H1 (cell line): Measurements from ENCODE around the gene RPTOR. TPM values are rescaled to one million over a fixed set of nuclear protein-coding genes. Genes with fewer than 3 reads are reported as not detected.

Experiments used
- CTCF ChIA-PET: fragments of 300-600 bp; sonication (Branson Sonifier 250); formaldehyde crosslinking; loops from one replicate; lab custom pipeline; 2021; ENCODE audit not compliant: partially characterized antibody; lab: Charles Lee
- POLR2A ChIA-PET: fragments of 300-600 bp; sonication (Branson Sonifier 250); formaldehyde crosslinking; loops from one replicate; lab custom pipeline; 2021; ENCODE audit warnings: inconsistent platforms; ENCODE audit not compliant: partially characterized antibody; lab: Charles Lee
- DNase-seq, 2 experiments: peaks; one replicate each; pipeline versions ENCODE4 v3.0.0 to v3.0.0-alpha.2; 2010 to 2022; ENCODE audit warnings: low spot score in 2 of 2, low read depth in 1 of 2, mixed read lengths in 1 of 2
- FAIRE-seq: peaks from 2 replicates; lab custom pipeline; 2011; peaks lifted over from hg19 to GRCh38; lab: Jason Lieb, UNC
- H2AFZ ChIP-seq: 2 replicates; pipeline ENCODE4 v1.8.1; 2012; ENCODE audit warnings: low read length, inconsistent platforms
- H2AK5ac ChIP-seq: 2 replicates; pipeline ENCODE4 v1.6.1; 2013; ENCODE audit warnings: low read depth, low read length
- H2BK120ac ChIP-seq: replicated peaks from 2 replicates; pipeline ENCODE3; 2013; ENCODE audit warnings: low read depth, low read length, inconsistent platforms
- H2BK12ac ChIP-seq: 2 replicates; pipeline ENCODE4 v1.6.1; 2013; ENCODE audit warnings: low read depth, low read length
- H2BK15ac ChIP-seq: 2 replicates; pipeline ENCODE4 v1.6.1; 2013; ENCODE audit warnings: low read length
- H2BK20ac ChIP-seq: 2 replicates; pipeline ENCODE4 v1.6.1; 2013; ENCODE audit warnings: low read length
- H2BK5ac ChIP-seq: 2 replicates; pipeline ENCODE4 v1.6.1; 2013; ENCODE audit warnings: low read depth, low read length
- H3K14ac ChIP-seq: 2 replicates; pipeline ENCODE4 v1.6.1; 2013; ENCODE audit warnings: inconsistent platforms; ENCODE audit not compliant: insufficient read length
- H3K18ac ChIP-seq: 2 replicates; pipeline ENCODE4 v1.6.1; 2013; ENCODE audit warnings: low read length; ENCODE audit errors: extremely low read depth
- H3K23ac ChIP-seq: 2 replicates; pipeline ENCODE4 v1.6.1; 2013; ENCODE audit warnings: inconsistent platforms; ENCODE audit not compliant: insufficient read length
- H3K23me2 ChIP-seq: 2 replicates; pipeline ENCODE4 v1.6.1; 2013; ENCODE audit warnings: low read depth, low read length
- H3K27ac ChIP-seq: 2 replicates; pipeline ENCODE4 v1.6.1; 2011; ENCODE audit warnings: low read depth, low read length, inconsistent platforms
- H3K27me3 ChIP-seq, 4 experiments: replicated peaks in 1 of 4; 1 replicate in 1 of 4; 2 replicates in 3 of 4; pipeline versions ENCODE4 v1.6.1 to v1.8.1; 2011 to 2013; ENCODE audit warnings: low read length in 3 of 4, mild to moderate bottlenecking in 3 of 4, inconsistent platforms in 2 of 4, mixed read lengths in 2 of 4, moderate library complexity in 1 of 4; ENCODE audit not compliant: control insufficient read depth in 3 of 4, insufficient read depth in 3 of 4; ENCODE audit errors: extremely low read depth in 1 of 4
- H3K36me3 ChIP-seq, 4 experiments: 2 replicates each; pipeline versions ENCODE4 v1.6.1 to v1.8.1; 2011 to 2013; ENCODE audit warnings: mild to moderate bottlenecking in 4 of 4, low read length in 3 of 4, moderate library complexity in 2 of 4, control low read depth in 1 of 4, inconsistent platforms in 1 of 4; ENCODE audit not compliant: insufficient read depth in 4 of 4, control insufficient read depth in 2 of 4
- H3K4ac ChIP-seq: replicated peaks from 2 replicates; pipeline ENCODE3; 2013; ENCODE audit warnings: low read length, low read depth, mixed read lengths, inconsistent platforms; ENCODE audit not compliant: insufficient read length
- H3K4me1 ChIP-seq, 4 experiments: replicated peaks in 1 of 4; 1 replicate in 1 of 4; 2 replicates in 3 of 4; pipeline versions ENCODE4 v1.6.1 to v1.8.1; 2011 to 2013; ENCODE audit warnings: low read length in 3 of 4, inconsistent platforms in 2 of 4, mixed read lengths in 1 of 4; ENCODE audit not compliant: insufficient read depth in 4 of 4, control insufficient read depth in 3 of 4
- H3K4me2 ChIP-seq, 2 experiments: 2 replicates each; pipeline versions ENCODE4 v1.6.1 to v1.8.1; 2011 to 2013; ENCODE audit warnings: low read depth in 2 of 2, low read length in 2 of 2, control low read depth in 1 of 2, inconsistent platforms in 1 of 2, mild to moderate bottlenecking in 1 of 2; ENCODE audit not compliant: insufficient read depth in 1 of 2
- H3K4me3 ChIP-seq, 4 experiments: fragments of 200-600, 300-600 bp in 1 of 4; sonication (generic), shearing (Covaris generic), sonication (Bioruptor Twin) in 1 of 4; 2 replicates each; pipeline versions ENCODE4 v1.5.1 to v1.8.1; 2011 to 2016; ENCODE audit warnings: low read length in 4 of 4, low read depth in 3 of 4, control low read depth in 2 of 4, inconsistent platforms in 2 of 4, mild to moderate bottlenecking in 2 of 4, mixed read lengths in 1 of 4, moderate library complexity in 1 of 4; ENCODE audit not compliant: insufficient read depth in 2 of 4; ENCODE audit errors: extremely low read depth in 1 of 4
- H3K56ac ChIP-seq: replicated peaks from 2 replicates; pipeline ENCODE3; 2013; ENCODE audit warnings: low read depth, mild to moderate bottlenecking, mixed read lengths, low read length, inconsistent platforms; ENCODE audit not compliant: insufficient read length
- H3K79me1 ChIP-seq: 2 replicates; pipeline ENCODE4 v1.6.1; 2013; ENCODE audit warnings: low read depth, low read length, control low read depth
- H3K79me2 ChIP-seq, 2 experiments: 2 replicates each; pipeline versions ENCODE4 v1.6.1 to v1.8.1; 2012 to 2013; ENCODE audit warnings: low read length in 2 of 2, mild to moderate bottlenecking in 2 of 2, inconsistent platforms in 1 of 2; ENCODE audit not compliant: insufficient read depth in 2 of 2, control insufficient read depth in 1 of 2
- H3K9ac ChIP-seq, 4 experiments: replicated peaks in 1 of 4; 1 replicate in 1 of 4; 2 replicates in 3 of 4; pipeline versions ENCODE4 v1.6.1 to v1.8.1; 2011 to 2013; ENCODE audit warnings: low read depth in 3 of 4, low read length in 3 of 4, control low read depth in 2 of 4, mild to moderate bottlenecking in 2 of 4, moderate library complexity in 2 of 4, inconsistent platforms in 1 of 4; ENCODE audit errors: extremely low read depth in 1 of 4
- H3K9me3 ChIP-seq, 2 experiments: 2 replicates each; pipeline versions ENCODE4 v1.6.1 to v1.8.1; 2012 to 2013; ENCODE audit warnings: mild to moderate bottlenecking in 2 of 2, moderate library complexity in 2 of 2, control low read depth in 1 of 2, inconsistent platforms in 1 of 2, low read depth in 1 of 2, low read length in 1 of 2, mixed read lengths in 1 of 2; ENCODE audit not compliant: insufficient read depth in 2 of 2
- H4K20me1 ChIP-seq, 2 experiments: replicated peaks in 1 of 2; 2 replicates each; pipeline versions ENCODE3 to v1.8.1; 2011 to 2013; ENCODE audit warnings: inconsistent platforms in 2 of 2, low read length in 2 of 2, mild to moderate bottlenecking in 1 of 2; ENCODE audit not compliant: insufficient read depth in 2 of 2, control insufficient read depth in 1 of 2
- H4K5ac ChIP-seq: 2 replicates; pipeline ENCODE4 v1.6.1; 2013; ENCODE audit warnings: low read length, low read depth, mixed read lengths, inconsistent platforms; ENCODE audit not compliant: insufficient read length
- H4K8ac ChIP-seq: 2 replicates; pipeline ENCODE4 v1.8.0; 2013; ENCODE audit warnings: mild to moderate bottlenecking, moderate library complexity, low read length, inconsistent platforms; ENCODE audit not compliant: insufficient read depth; ENCODE audit errors: extremely low read depth
- H4K91ac ChIP-seq: replicated peaks from 2 replicates; pipeline ENCODE3; 2013; ENCODE audit warnings: low read length, mixed read lengths, inconsistent platforms; ENCODE audit not compliant: insufficient read length
- BCL11A ChIP-seq, 2 experiments: IDR thresholded peaks; one replicate each; pipeline ENCODE4 v1.6.1; 2011; ENCODE audit warnings: low read depth in 2 of 2, low read length in 2 of 2, mild to moderate bottlenecking in 2 of 2
- CBX8 ChIP-seq: fragments of 300-800, 300-1000 bp; sonication (generic); IDR thresholded peaks from 2 replicates; pipeline ENCODE4 v1.7.1; 2016; ENCODE audit warnings: low read depth, low read length, borderline replicate concordance
- CHD1 ChIP-seq: IDR thresholded peaks from 2 replicates; pipeline ENCODE4 v1.6.1; 2012; ENCODE audit warnings: low read depth, low read length, improper control_type of control experiment
- CTBP2 ChIP-seq: IDR thresholded peaks from 2 replicates; pipeline ENCODE4 v1.7.0; 2011; ENCODE audit warnings: borderline replicate concordance, mild to moderate bottlenecking, moderate library complexity, mixed read lengths, low read length; ENCODE audit not compliant: insufficient read depth, insufficient read length
- EP300 ChIP-seq, 2 experiments: IDR thresholded peaks; 1 replicate in 1 of 2; 2 replicates in 1 of 2; pipeline ENCODE4 v1.6.1; 2011 to 2012; ENCODE audit warnings: low read depth in 2 of 2, low read length in 2 of 2, mild to moderate bottlenecking in 2 of 2, borderline replicate concordance in 1 of 2, inconsistent platforms in 1 of 2, moderate library complexity in 1 of 2
- GTF2F1 ChIP-seq: IDR thresholded peaks from 2 replicates; pipeline ENCODE4 v1.6.1; 2012; ENCODE audit warnings: low read depth, low read length, improper control_type of control experiment, borderline replicate concordance
- JUN ChIP-seq: IDR thresholded peaks from 2 replicates; pipeline ENCODE4 v1.6.1; 2011; ENCODE audit warnings: low read depth, mild to moderate bottlenecking, improper control_type of control experiment, low read length
- PHF8 ChIP-seq: fragments of 200-600 bp; sonication (generic); conservative IDR thresholded peaks from 2 replicates; pipeline ENCODE4 v1.7.1; 2012; ENCODE audit warnings: low read depth, mild to moderate bottlenecking, inconsistent platforms, low read length, moderate library complexity
- TAF7 ChIP-seq: optimal IDR thresholded peaks from 2 replicates; pipeline ENCODE3; 2011; ENCODE audit warnings: low read depth, mild to moderate bottlenecking, inconsistent platforms, low read length, moderate library complexity, borderline replicate concordance
- TCF12 ChIP-seq: IDR thresholded peaks from 2 replicates; pipeline ENCODE4 v1.6.1; 2011; ENCODE audit warnings: low read depth, mild to moderate bottlenecking, low read length
- ZNF274 ChIP-seq: IDR thresholded peaks from 2 replicates; pipeline ENCODE4 v1.7.0; 2012; ENCODE audit warnings: low read length, borderline replicate concordance; ENCODE audit errors: extremely low read depth
- WGBS, 2 experiments: shearing (Covaris generic) in 1 of 2; methylation state at CpG; one replicate each; pipeline versions ENCODE4 v1.1.6 to v1.1.7; 2013 to 2015; ENCODE audit warnings: low lambda C conversion rate in 2 of 2, mixed read lengths in 2 of 2, inconsistent platforms in 1 of 2, low coverage in 1 of 2, missing lambda C conversion rate in 1 of 2; ENCODE audit not compliant: insufficient replicate concordance in 2 of 2, insufficient coverage in 1 of 2, insufficient read length in 1 of 2; ENCODE audit errors: extremely low coverage in 1 of 2, missing lambda C conversion rate in 1 of 2; 5-methylcytosine and 5-hydroxymethylcytosine counted together
- polyA plus RNA-seq, 7 experiments: library from polyadenylated mRNA; depleted of rRNA in 3 of 7; stranded (reverse) in 5 of 7; unstranded in 2 of 7; fragments of >200 nt in 5 of 7; fragments of 200-250 nt in 2 of 7; gene quantifications; 1 replicate in 5 of 7; 2 replicates in 1 of 7; 4 replicates in 1 of 7; pipeline versions ENCODE4 v1.2.1 to v1.2.3, GENCODE V29; 2011 to 2013; ENCODE audit warnings: missing spikeins in 2 of 7, mixed read lengths in 2 of 7
- total RNA-seq: library from RNA; stranded (reverse); fragmentation: NEBNext Ultra II Directional; extraction: Animal tissue kit (Norgen Biotek cat#: 25700); gene quantifications from 2 replicates; pipeline ENCODE4 v1.2.1, GENCODE V29; 2021

Gene RPTOR
- total and polyA plus RNA-seq, 2 of the 8 experiments (the other 6 are each of a cell fraction or from before 2014, with no cell fraction given), result 6.9 to 28.7 TPM

DNA sequence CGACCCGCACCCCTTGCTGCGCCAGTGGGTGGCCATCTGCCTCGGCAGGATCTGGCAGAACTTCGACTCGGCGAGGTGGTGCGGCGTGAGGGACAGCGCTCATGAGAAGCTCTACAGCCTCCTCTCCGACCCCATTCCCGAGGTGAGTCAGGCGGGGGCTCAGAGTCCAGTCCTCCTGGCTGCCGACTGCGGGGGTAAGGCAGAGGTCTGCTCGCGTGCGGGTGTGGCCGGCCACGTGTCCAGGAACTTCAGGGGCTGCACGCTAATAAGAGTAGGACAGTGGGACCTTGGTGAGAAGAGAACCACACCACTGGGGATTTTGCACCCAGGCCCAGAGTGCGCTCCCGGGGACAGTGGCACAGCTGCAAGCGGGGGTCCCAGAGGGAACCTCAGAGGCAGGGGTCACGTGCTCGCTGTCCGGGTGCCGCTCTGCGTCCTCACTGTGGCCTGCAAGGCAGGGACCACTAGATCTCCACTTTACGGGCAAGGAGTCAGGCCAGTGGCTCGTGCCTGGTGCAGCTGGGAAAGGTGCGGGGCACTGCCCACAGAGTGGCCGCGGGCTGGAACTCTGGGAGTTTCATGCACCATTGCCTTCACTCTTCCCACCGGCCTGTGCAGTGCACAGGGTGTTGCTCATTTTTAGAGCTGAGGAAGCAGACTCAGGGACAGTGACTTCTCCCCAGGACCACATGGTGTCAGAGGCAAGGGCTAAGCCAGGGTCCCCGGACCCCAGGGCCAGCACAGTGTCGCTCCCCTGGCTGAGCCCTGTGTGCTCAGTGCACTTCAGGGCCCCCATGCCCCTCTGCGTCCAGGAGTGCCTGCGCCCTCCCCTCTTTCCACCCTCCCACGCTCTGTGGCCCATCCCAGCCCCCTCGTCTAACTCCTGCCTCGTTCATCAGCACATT lies 339.4 kb downstream of the RPTOR start:
- H4K5ac ChIP-seq, result no peak overlapping the region
- POLR2A ChIA-PET, result interaction anchor here (0.6 to 1.5 kb wide), 3 partner anchors 9 to 22 kb away, joined by 3 read pairs; no protein-coding TSS in a partner anchor
- no peak overlapping the region for H4K8ac ChIP-seq
- no peak overlapping the region for H2AFZ ChIP-seq
- CTCF ChIA-PET, result interaction anchor here (0.9 to 2.4 kb wide), 4 partner anchors 11 to 140 kb away, joined by 3 to 11 read pairs (median 4); no protein-coding TSS in a partner anchor
- no peak overlapping the region for H3K23ac ChIP-seq
- H2BK120ac ChIP-seq, result no peak overlapping the region
- H2BK5ac ChIP-seq, result no peak overlapping the region
- no peak for FAIRE-seq
- H3K56ac ChIP-seq, result no peak overlapping the region
- peaks cover 2% of the 10 kb centered on the region; the same call in 1 of the 2 replicates for H3K23me2 ChIP-seq
- no peak overlapping the region for H3K4me3 ChIP-seq
- no peaks in the 10 kb centered on the region for H3K79me1 ChIP-seq
- H2BK20ac ChIP-seq, result no peak overlapping the region
- no peaks in the 10 kb centered on the region for H3K27me3 ChIP-seq
- H3K4me2 ChIP-seq, result no peak overlapping the region
- no peak overlapping the region for H3K27ac ChIP-seq
- no peak overlapping the region for H3K4ac ChIP-seq
- no peak overlapping the region for H4K91ac ChIP-seq
- peaks cover 0 to 10% (median 1%) of the 10 kb centered on the region in 4 experiments; a peak in 1 of 8 replicates for H3K36me3 ChIP-seq
- no peak overlapping the region for H3K14ac ChIP-seq
- no peak for DNase-seq
- peaks cover 0 to 1% of the 10 kb centered on the region in 2 experiments for H4K20me1 ChIP-seq
- H3K79me2 ChIP-seq, result no peaks in the 10 kb centered on the region
- H3K9ac ChIP-seq, result no peak overlapping the region
- no peak overlapping the region for H3K18ac ChIP-seq
- no peaks in the 10 kb centered on the region for H3K9me3 ChIP-seq
- no peak overlapping the region for H2BK15ac ChIP-seq
- peaks cover 0 to 12% (median 5%) of the 10 kb centered on the region in 4 experiments; a peak in 6 of 7 replicates for H3K4me1 ChIP-seq
- no peak overlapping the region for H2BK12ac ChIP-seq
- whole genome bisulfite sequencing, 2 experiments, result 94% methylated on average over 32 of the region's 42 CpGs; no CpG with 5 or more reads in 1 of the 2 experiments
- H2AK5ac ChIP-seq, result no peak overlapping the region
- TF ChIP-seq BCL11A (IDR thresholded peaks at IDR 0.05; ENCODE audit: low read depth in 2 of 2, low read length in 2 of 2), result no peak
- TF ChIP-seq TCF12, result no peak
- TF ChIP-seq ZNF274, result no peak
- no peak for TF ChIP-seq TAF7
- no peak for TF ChIP-seq CTBP2
- TF ChIP-seq CBX8, result no peak
- no peak for TF ChIP-seq EP300 (IDR thresholded peaks at IDR 0.05; ENCODE audit: borderline replicate concordance in 1 of 2, low read depth in 2 of 2, low read length in 2 of 2)
- TF ChIP-seq PHF8, result no peak
- TF ChIP-seq GTF2F1, result no peak
- no peak for TF ChIP-seq JUN
- no peak for TF ChIP-seq CHD1
